HCT116 (cell line): ENCODE results near the gene RARG. TPM values are rescaled to one million over a fixed set of nuclear protein-coding genes. Genes with fewer than 3 reads are reported as not detected.

Experiments
- ATAC-seq: fragments of 200-7000 bp; cut with Tn5 transposase; 2 replicates; pipeline ENCODE4 v1.9.1; 2020; ENCODE audit warnings: mild to moderate bottlenecking, moderate library complexity
- BruUV-seq: library from RNA; stranded (reverse); fragments of 400-500 nt; replicated peaks from 2 replicates; lab custom pipeline; 2021; lab: Mats Ljungman, UMichigan
- CTCF ChIA-PET: fragments of 300-600 bp; sonication (Branson Sonifier 250); formaldehyde crosslinking; loops from one replicate; lab custom pipeline; 2021; ENCODE audit warnings: antibody characterized with exemption; lab: Charles Lee
- POLR2A ChIA-PET: fragments of 300-600, 350-600 bp; sonication (Branson Sonifier 250); formaldehyde crosslinking; loops from one replicate; lab custom pipeline; 2021; ENCODE audit warnings: antibody characterized with exemption; lab: Charles Lee
- RAD21 ChIA-PET, 2 experiments: fragments of 300-600 bp; sonication (Branson Sonifier 250); formaldehyde crosslinking; loops; one replicate each; lab custom pipeline; 2023; ENCODE audit warnings: low total read pairs in 2 of 2; ENCODE audit not compliant: uncharacterized antibody in 2 of 2, unreplicated experiment in 2 of 2, low non-redundant PET in 1 of 2; lab: Charles Lee
- DNase-seq: peaks from one replicate; pipeline ENCODE4 v3.0.0-alpha.2; 2010; ENCODE audit warnings: low read depth, low spot score
- H2AFZ ChIP-seq: fragments of 200-600 bp; shearing (Covaris generic), sonication (generic); 2 replicates; pipeline ENCODE4 v1.6.1; 2017; ENCODE audit warnings: low read depth, mixed run types, mixed read lengths, antibody characterized with exemption, low read length; ENCODE audit not compliant: poor library complexity, severe bottlenecking
- H3K27ac ChIP-seq: 2 replicates; pipeline ENCODE4 v1.5.1; 2012; ENCODE audit warnings: low read depth, low read length
- H3K27me3 ChIP-seq: fragments of 200-600 bp; sonication (generic); 2 replicates; pipeline ENCODE4 v1.6.1; 2016; ENCODE audit warnings: mixed run types, low read length, mixed read lengths; ENCODE audit not compliant: insufficient read depth
- H3K36me3 ChIP-seq, 2 experiments: fragments of 200-500 bp in 1 of 2; fragments of 200-600 bp in 1 of 2; sonication (Bioruptor generic) in 1 of 2; sonication (generic) in 1 of 2; 2 replicates each; pipeline versions ENCODE4 v1.5.1 to v1.6.1; 2014 to 2016; ENCODE audit warnings: low read length in 2 of 2, inconsistent platforms in 1 of 2, mixed read lengths in 1 of 2, mixed run types in 1 of 2; ENCODE audit not compliant: insufficient read depth in 2 of 2, control insufficient read depth in 1 of 2
- H3K4me1 ChIP-seq, 2 experiments: fragments of 200-600 bp in 1 of 2; sonication (generic) in 1 of 2; 2 replicates each; pipeline versions ENCODE4 v1.5.1 to v1.6.1; 2012 to 2017; ENCODE audit warnings: low read length in 2 of 2, inconsistent platforms in 1 of 2, mild to moderate bottlenecking in 1 of 2, mixed read lengths in 1 of 2, mixed run types in 1 of 2, moderate library complexity in 1 of 2; ENCODE audit not compliant: insufficient read depth in 2 of 2, control insufficient read depth in 1 of 2
- H3K4me2 ChIP-seq: fragments of 200-600 bp; sonication (generic); 2 replicates; pipeline ENCODE4 v1.6.1; 2017; ENCODE audit warnings: mixed run types, low read length, mixed read lengths
- H3K4me3 ChIP-seq, 2 experiments: fragments of 200-600 bp in 1 of 2; sonication (generic) in 1 of 2; replicated peaks in 1 of 2; 2 replicates each; pipeline ENCODE4 v1.5.1; 2011 to 2016; ENCODE audit warnings: low read length in 2 of 2, control low read depth in 1 of 2, low read depth in 1 of 2, mild to moderate bottlenecking in 1 of 2, mixed read lengths in 1 of 2, mixed run types in 1 of 2
- H3K79me2 ChIP-seq: fragments of 200-600 bp; sonication (generic); 2 replicates; pipeline ENCODE4 v1.6.1; 2017; ENCODE audit warnings: mild to moderate bottlenecking, mixed run types, low read length, moderate library complexity, mixed read lengths; ENCODE audit not compliant: insufficient read depth
- H3K9ac ChIP-seq: fragments of 200-600 bp; sonication (generic); 2 replicates; pipeline ENCODE4 v1.6.1; 2016; ENCODE audit warnings: low read length, mixed read lengths
- H3K9me2 ChIP-seq: fragments of 200-600 bp; sonication (generic), shearing (Covaris generic); 2 replicates; pipeline ENCODE4 v1.6.1; 2017; ENCODE audit warnings: mixed run types, mild to moderate bottlenecking, moderate library complexity; ENCODE audit not compliant: insufficient read depth
- H3K9me3 ChIP-seq, 2 experiments: fragments of 200-500 bp in 1 of 2; fragments of 200-600 bp in 1 of 2; sonication (Bioruptor generic) in 1 of 2; sonication (generic) in 1 of 2; 2 replicates each; pipeline ENCODE4 v1.6.1; 2014 to 2017; ENCODE audit warnings: low read length in 2 of 2, mixed read lengths in 2 of 2, inconsistent platforms in 1 of 2, low read depth in 1 of 2, mild to moderate bottlenecking in 1 of 2, mixed run types in 1 of 2, moderate library complexity in 1 of 2; ENCODE audit not compliant: control insufficient read depth in 1 of 2, insufficient read depth in 1 of 2
- H4K20me1 ChIP-seq: fragments of 200-600 bp; sonication (generic), shearing (Covaris generic); 2 replicates; pipeline ENCODE4 v1.6.1; 2017; ENCODE audit warnings: mixed run types, mild to moderate bottlenecking, moderate library complexity; ENCODE audit not compliant: insufficient read depth
- ELF1 ChIP-seq: IDR thresholded peaks from 2 replicates; pipeline ENCODE4 v1.6.1; 2012; ENCODE audit warnings: low read depth, borderline replicate concordance
- EZH2 ChIP-seq: fragments of 200-600 bp; sonication (generic); IDR thresholded peaks from 2 replicates; pipeline ENCODE4 v1.6.1; 2017; ENCODE audit warnings: antibody characterized with exemption, mixed run types
- JUND ChIP-seq: IDR thresholded peaks from 2 replicates; pipeline ENCODE4 v1.6.1; 2012
- POLR2A ChIP-seq: IDR thresholded peaks from 2 replicates; pipeline ENCODE4 v1.7.0; 2011; ENCODE audit warnings: borderline replicate concordance; ENCODE audit not compliant: insufficient read depth, insufficient read length; ENCODE audit errors: extremely low read depth
- POLR2AphosphoS5 ChIP-seq: IDR thresholded peaks from 2 replicates; pipeline ENCODE4 v1.6.1; 2011; ENCODE audit warnings: mild to moderate bottlenecking, low read depth, low read length, moderate library complexity
- SIN3A ChIP-seq: IDR thresholded peaks from 2 replicates; pipeline ENCODE4 v1.6.1; 2012; ENCODE audit warnings: low read depth
- YY1 ChIP-seq: IDR thresholded peaks from 2 replicates; pipeline ENCODE4 v1.6.1; 2011; ENCODE audit warnings: low read length, low read depth, moderate library complexity, mild to moderate bottlenecking; ENCODE audit not compliant: insufficient replicate concordance; ENCODE audit errors: extremely low read depth
- ZNF274 ChIP-seq: fragments of 200-500 bp; sonication (Bioruptor generic); IDR thresholded peaks from 2 replicates; pipeline ENCODE4 v1.6.1; 2014; ENCODE audit warnings: mild to moderate bottlenecking, low read depth, low read length, inconsistent platforms
- intact Hi-C: fragments of 100-400 bp; cut with micrococcal nuclease; formaldehyde crosslinking; loops from 2 replicates; pipeline ENCODE4 v1.10.0; 2022
- total RNA-seq: library from RNA; stranded (reverse); gene quantifications from one replicate; pipeline ENCODE4 v1.2.1, GENCODE V29; 2021; ENCODE audit not compliant: unreplicated experiment
- TF ChIP-seq, protein P1 (sequence below): IDR thresholded peaks from 2 replicates; pipeline ENCODE4 v1.6.1; 2012

RARG gene
- total RNA-seq, 1 experiment from 2014 or later, result 68.9 TPM

DNA sequence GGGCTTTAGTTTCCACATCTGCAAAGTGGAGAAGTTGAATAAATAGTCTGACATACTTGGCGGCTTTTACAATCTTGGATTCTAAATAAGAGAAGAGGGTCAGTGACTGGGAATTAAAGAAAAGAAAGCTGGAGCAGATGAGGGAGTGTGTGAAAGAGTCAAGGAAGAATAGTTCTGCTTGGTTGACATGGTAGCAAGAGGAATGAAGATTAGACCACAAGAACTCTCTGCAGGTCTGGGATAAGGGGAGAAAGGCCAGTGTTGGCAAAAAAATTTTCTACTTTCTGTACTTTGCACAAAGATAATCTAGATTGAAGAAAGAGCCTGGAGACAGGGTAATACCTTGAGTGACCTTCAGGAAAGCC is 30.9 kb downstream of the RARG start:
- DNase-seq, result no peak
- H3K27me3 ChIP-seq, result no peaks in the 10 kb centered on the region
- H3K9ac ChIP-seq, result no peak overlapping the region
- no peaks in the 10 kb centered on the region for H3K36me3 ChIP-seq
- peaks cover 8 to 28% of the 10 kb centered on the region in 2 experiments; a peak in 3 of 4 replicates for H3K4me1 ChIP-seq
- intact Hi-C loops, result no loop called here
- CTCF ChIA-PET, result no interaction called here
- no peak for ATAC-seq
- no peak overlapping the region for H3K4me2 ChIP-seq
- POLR2A ChIA-PET, result no interaction called here
- no peaks in the 10 kb centered on the region for H3K9me3 ChIP-seq
- RAD21 ChIA-PET, result no interaction called here
- no peak overlapping the region for H3K4me3 ChIP-seq
- H3K9me2 ChIP-seq, result no peaks in the 10 kb centered on the region
- no peak overlapping the region for H2AFZ ChIP-seq
- no peaks in the 10 kb centered on the region for H3K79me2 ChIP-seq
- H4K20me1 ChIP-seq, result no peaks in the 10 kb centered on the region
- H3K27ac ChIP-seq, result no peak overlapping the region
- no TSS peak for BruUV-seq
- TF ChIP-seq EZH2, result no peak
- no peak for TF ChIP-seq POLR2A
- no peak for TF ChIP-seq POLR2AphosphoS5
- TF ChIP-seq SIN3A, result no peak
- no peak for TF ChIP-seq ZNF274
- TF ChIP-seq, protein P1, sequence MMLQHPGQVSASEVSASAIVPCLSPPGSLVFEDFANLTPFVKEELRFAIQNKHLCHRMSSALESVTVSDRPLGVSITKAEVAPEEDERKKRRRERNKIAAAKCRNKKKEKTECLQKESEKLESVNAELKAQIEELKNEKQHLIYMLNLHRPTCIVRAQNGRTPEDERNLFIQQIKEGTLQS, result no peak
- no peak for TF ChIP-seq ELF1

DNA sequence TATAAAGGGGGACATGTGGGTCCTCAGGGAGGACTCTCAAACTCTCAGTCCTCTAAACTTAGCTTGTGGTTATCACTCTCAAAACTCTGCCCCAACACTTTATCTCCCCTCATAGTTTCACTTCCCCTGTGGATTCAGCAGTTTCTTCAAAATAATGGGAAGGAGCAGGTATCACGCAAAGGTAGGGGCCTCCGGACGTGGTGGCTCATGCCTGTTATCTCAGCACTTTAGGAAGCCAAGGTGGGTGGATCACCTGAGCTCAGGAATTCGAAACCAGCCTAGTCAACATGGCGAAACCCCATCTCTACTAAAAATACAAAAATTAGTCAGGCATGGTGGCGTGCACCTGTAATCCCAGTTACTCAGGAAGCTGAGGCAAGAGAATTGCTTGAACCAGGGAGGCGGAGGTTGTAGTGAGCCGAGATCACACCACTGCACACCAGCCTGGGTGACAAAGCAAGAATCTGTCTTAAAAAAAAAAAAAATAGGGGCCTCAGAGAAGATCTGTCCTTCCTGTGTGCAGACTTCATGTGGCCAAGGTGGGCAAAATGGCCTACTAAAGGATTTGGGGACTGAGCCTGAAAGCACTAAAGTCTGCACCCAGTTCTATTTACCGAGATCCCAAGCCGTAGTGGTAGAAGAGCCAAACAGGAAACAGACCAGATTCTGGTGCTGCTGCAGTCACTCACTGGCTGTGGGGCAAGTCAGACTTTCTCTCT is 31.4 kb downstream of the RARG start:
- ChIA-PET POLR2A (no interaction called here), CTCF (no interaction called here), RAD21 (no interaction called here)
- DNase-seq (no peak), ATAC-seq (no peak)
- H4K20me1 ChIP-seq, result no peaks in the 10 kb centered on the region
- H3K27ac ChIP-seq, result no peak overlapping the region
- H3K36me3 ChIP-seq, result no peaks in the 10 kb centered on the region
- BruUV-seq, result no TSS peak
- H3K9me3 ChIP-seq, result no peaks in the 10 kb centered on the region
- H3K27me3 ChIP-seq, result no peaks in the 10 kb centered on the region
- no peak overlapping the region for H3K4me3 ChIP-seq
- no peak overlapping the region for H3K4me2 ChIP-seq
- H2AFZ ChIP-seq, result no peak overlapping the region
- TF ChIP-seq JUND (no peak), YY1 (no peak)
- H3K9me2 ChIP-seq, result no peaks in the 10 kb centered on the region
- H3K9ac ChIP-seq, result no peak overlapping the region
- H3K4me1 ChIP-seq, result peaks cover 3 to 28% of the 10 kb centered on the region in 2 experiments; a peak in 3 of 4 replicates
- intact Hi-C loops, result no loop called here
- H3K79me2 ChIP-seq, result no peaks in the 10 kb centered on the region
